Gastroesophageal sphincter (tissue), 3 donors: ENCODE data around the gene CREBZF.

Experiments used
- CTCF ChIP-seq, 4 experiments: fragments of 200-600 bp in 2 of 4; fragments of 450-650 bp in 2 of 4; sonication (generic) in 1 of 4; IDR thresholded peaks; one replicate each; pipeline ENCODE4 v1.5.1; 2017 to 2019; ENCODE audit warnings: antibody characterized with exemption in 4 of 4, mild to moderate bottlenecking in 2 of 4, moderate library complexity in 2 of 4
- EP300 ChIP-seq: sonication (generic); formaldehyde crosslinking; IDR thresholded peaks from one replicate; pipeline ENCODE4 v1.6.1; 2017; ENCODE audit warnings: antibody characterized with exemption, mild to moderate bottlenecking
- POLR2A ChIP-seq, 2 donors: fragments of 450-650 bp; IDR thresholded peaks; one replicate each; pipeline ENCODE4 v1.6.1; 2017; ENCODE audit warnings: antibody characterized with exemption in 2 of 2, mild to moderate bottlenecking in 2 of 2, moderate library complexity in 1 of 2
- POLR2AphosphoS5 ChIP-seq: sonication (generic); formaldehyde crosslinking; IDR thresholded peaks from one replicate; pipeline ENCODE4 v1.6.1; 2017; ENCODE audit warnings: antibody characterized with exemption

- TF ChIP-seq CTCF (IDR thresholded peaks at IDR 0.05) (no peak), POLR2A (IDR thresholded peaks at IDR 0.05) (no peak), POLR2AphosphoS5 (no peak), EP300 (no peak)
These were observed 8.2 kb downstream of the CREBZF start for GRCh38 chr11:85656777-85657176.
